Lower leg skin (tissue), 3 donors: Measurements from ENCODE around the gene ATP13A2.

ENCODE experiments used
- CTCF ChIP-seq, 3 donors: fragments of 450-650 bp; IDR thresholded peaks; one replicate each; pipeline ENCODE4 v1.5.1; 2016; ENCODE audit warnings: antibody characterized with exemption in 3 of 3, mild to moderate bottlenecking in 3 of 3, moderate library complexity in 2 of 3
- POLR2A ChIP-seq, 2 donors: fragments of 450-650 bp; IDR thresholded peaks; one replicate each; pipeline ENCODE4 v1.6.1; 2016 to 2017; ENCODE audit warnings: antibody characterized with exemption in 2 of 2, mild to moderate bottlenecking in 1 of 2, moderate library complexity in 1 of 2

GRCh38 chr1:16972189-16972895 lies 39.4 kb downstream of the ATP13A2 start:
- TF ChIP-seq POLR2A (IDR thresholded peaks at IDR 0.05) = no peak
- no peak for TF ChIP-seq CTCF (IDR thresholded peaks at IDR 0.05)
